Right lobe of liver (tissue), 4 donors: ENCODE measurements around the gene CCDC71.

Source experiments
- POLR2A ChIP-seq: fragments of 450-650 bp; IDR thresholded peaks from one replicate; pipeline ENCODE4 v1.6.1; 2017; ENCODE audit warnings: antibody characterized with exemption, mild to moderate bottlenecking
- TF ChIP-seq, protein P1 (sequence below), 4 donors: fragments of 200-600 bp in 3 of 4; fragments of 450-650 bp in 1 of 4; IDR thresholded peaks; one replicate each; pipeline versions ENCODE4 v1.5.1 to v1.8.0; 2016 to 2022; ENCODE audit warnings: antibody characterized with exemption in 4 of 4, mild to moderate bottlenecking in 2 of 4
- donor health status: DM: no; HTN: no; CAD: no.
- donor health status: DM: no; HTN: no; CAD: no.
- donor health status: DM: no; HTN: yes; CAD: no.

DNA sequence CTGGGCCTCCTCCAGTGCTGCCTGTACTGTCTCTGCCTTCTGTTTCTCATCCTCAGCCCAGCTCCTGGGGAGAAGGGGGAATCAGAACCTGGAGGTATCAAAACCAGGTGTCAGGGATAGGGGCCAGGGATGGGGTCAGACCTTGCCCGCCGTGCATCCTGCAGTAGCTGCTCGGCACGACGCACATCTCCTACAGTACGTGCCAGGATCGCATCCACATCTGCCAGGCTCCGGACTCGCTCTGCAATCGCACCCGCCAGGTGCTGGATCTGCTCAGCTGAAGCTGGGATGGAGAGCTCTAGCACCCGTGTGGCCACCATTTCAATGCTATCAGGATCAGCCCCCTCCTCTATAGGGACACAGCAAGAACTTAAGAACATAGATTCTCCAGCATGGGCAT is 44.1 kb downstream of the CCDC71 start:
- TF ChIP-seq POLR2A = no peak
- TF ChIP-seq, protein P1, sequence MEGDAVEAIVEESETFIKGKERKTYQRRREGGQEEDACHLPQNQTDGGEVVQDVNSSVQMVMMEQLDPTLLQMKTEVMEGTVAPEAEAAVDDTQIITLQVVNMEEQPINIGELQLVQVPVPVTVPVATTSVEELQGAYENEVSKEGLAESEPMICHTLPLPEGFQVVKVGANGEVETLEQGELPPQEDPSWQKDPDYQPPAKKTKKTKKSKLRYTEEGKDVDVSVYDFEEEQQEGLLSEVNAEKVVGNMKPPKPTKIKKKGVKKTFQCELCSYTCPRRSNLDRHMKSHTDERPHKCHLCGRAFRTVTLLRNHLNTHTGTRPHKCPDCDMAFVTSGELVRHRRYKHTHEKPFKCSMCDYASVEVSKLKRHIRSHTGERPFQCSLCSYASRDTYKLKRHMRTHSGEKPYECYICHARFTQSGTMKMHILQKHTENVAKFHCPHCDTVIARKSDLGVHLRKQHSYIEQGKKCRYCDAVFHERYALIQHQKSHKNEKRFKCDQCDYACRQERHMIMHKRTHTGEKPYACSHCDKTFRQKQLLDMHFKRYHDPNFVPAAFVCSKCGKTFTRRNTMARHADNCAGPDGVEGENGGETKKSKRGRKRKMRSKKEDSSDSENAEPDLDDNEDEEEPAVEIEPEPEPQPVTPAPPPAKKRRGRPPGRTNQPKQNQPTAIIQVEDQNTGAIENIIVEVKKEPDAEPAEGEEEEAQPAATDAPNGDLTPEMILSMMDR (IDR thresholded peaks at IDR 0.05) = no peak
